Activated naive CD8-positive, alpha-beta T cell treated with anti-CD3 and anti-CD28 coated beads, Interleukin-2, amount 50 U/mL, for 24 hours (primary cell): ENCODE results near the gene ATP9A.
"Not testable (repeated sequence)": the region's sequence is repeated elsewhere in the genome, so short reads cannot be mapped to it uniquely, and the experiment has no call there.

Source experiments
- ATAC-seq: fragments of 150-1000 bp; cut with Tn5 transposase; one replicate; pipeline ENCODE4 v1.10.0; 2021
- DNase-seq: peaks from one replicate; pipeline ENCODE4 v3.0.0; 2021
- H3K27ac Mint-ChIP-seq: one replicate; pipeline ENCODE4 v1.8.0; 2021; ENCODE audit warnings: mild to moderate bottlenecking, mixed read lengths
- H3K27me3 Mint-ChIP-seq: one replicate; pipeline ENCODE4 v1.8.0; 2021; ENCODE audit warnings: mixed read lengths
- H3K36me3 Mint-ChIP-seq: one replicate; pipeline ENCODE4 v1.8.0; 2021; ENCODE audit warnings: low read depth, mixed read lengths
- H3K4me1 Mint-ChIP-seq: one replicate; pipeline ENCODE4 v1.8.0; 2021; ENCODE audit warnings: mixed read lengths
- H3K4me3 Mint-ChIP-seq: one replicate; pipeline ENCODE4 v1.8.0; 2021; ENCODE audit warnings: mild to moderate bottlenecking, moderate library complexity, mixed read lengths
- H3K9me3 Mint-ChIP-seq: one replicate; pipeline ENCODE4 v1.8.0; 2021; ENCODE audit warnings: mixed read lengths

Gene ATP9A

DNA sequence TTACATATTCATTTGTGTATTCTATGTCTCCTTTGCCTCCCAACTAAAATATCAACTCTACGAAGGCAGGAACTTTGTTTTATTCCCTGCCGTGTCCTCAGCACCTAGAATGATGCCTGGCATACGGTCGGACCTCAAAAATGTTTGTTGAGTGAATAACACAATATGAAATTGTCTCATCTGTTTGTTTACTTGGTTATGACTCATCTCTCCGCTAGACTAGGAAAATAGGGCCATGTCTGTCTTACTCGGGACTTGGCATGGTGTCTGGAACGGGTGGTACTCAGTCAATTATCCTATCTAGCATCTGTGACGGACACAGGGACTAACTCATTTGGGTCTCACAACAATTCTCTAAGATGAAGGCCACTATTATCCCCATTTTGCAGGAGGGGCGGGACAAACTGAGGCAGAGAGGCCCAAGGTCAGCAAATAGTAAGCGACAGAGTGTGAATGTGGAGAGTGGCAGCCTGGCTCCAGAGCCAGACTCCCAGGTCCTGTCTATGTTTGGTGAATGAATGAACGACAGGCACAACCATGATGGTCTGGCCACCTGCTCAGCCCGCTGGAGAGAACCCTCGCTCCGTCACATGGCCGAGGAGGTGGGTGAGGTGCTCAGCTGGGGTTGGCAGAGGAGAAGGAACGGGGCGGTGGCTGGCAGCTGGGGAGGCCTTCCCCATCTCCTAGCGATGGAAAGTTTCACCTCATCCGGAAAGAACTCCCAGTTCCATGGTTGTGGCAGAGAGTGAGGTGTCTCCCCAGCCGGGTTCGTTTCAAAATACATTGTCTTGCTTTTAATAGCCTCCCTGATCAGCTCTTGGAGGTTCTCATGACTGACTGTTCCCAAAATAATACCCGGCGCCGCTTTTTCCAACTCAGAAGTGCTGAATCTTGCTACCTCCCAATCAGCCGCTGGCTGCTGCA, 198.1 kb downstream of the ATP9A start:
- Mint-ChIP-seq H3K9me3 (peaks cover 8% of the 10 kb centered on the region), H3K4me1 (peaks cover 7% of the 10 kb centered on the region), H3K4me3 (no peak overlapping the region), H3K27me3 (peaks cover 22% of the 10 kb centered on the region), H3K36me3 (no peaks in the 10 kb centered on the region), H3K27ac (no peak overlapping the region)
- DNase-seq = no peak
- ATAC-seq = no peak

DNA sequence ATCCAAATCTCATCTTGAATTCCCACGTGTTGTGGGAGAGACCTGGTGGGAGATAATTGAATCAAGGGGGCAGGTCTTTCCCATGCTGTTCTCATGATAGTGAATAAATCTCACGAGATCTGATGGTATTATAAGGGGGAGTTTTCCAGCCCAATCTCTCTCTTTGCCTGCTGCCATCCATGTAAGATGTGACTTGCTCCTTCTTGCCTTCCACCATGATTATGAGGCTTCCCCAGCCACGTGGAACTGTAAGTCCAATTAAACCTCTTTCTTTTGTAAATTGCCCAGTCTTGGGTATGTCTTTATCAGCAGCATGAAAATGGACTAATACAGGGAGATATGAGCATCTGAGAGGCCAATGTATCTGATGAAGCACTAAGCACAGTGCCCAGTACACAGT, 199.7 kb downstream of the ATP9A start:
- DNase-seq, H3K4me1 Mint-ChIP-seq, H3K9me3 Mint-ChIP-seq, ATAC-seq, H3K36me3 Mint-ChIP-seq, H3K4me3 Mint-ChIP-seq, H3K27ac Mint-ChIP-seq: not testable (repeated sequence)
- H3K27me3 Mint-ChIP-seq = peaks cover 36% of the 10 kb centered on the region

DNA sequence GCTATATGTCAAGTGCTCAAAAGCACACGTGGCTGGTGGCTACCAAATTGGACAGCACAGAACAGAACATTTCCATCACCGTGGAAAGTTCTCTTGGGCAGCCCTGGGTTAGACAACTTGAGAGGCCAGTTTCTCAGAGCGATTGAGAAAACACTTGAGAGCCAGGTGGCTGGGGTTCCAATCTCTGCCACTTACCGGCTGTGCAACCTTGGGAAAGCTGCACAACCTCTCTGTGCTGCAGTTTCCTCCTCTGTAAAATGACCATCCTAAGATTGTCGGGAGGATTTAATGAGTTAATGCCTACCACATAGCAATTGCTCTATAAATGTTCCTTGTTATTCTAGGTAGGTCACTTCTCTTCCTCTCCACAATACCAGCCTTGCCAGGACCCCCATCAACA, 200.6 kb downstream of the ATP9A start:
- no peaks in the 10 kb centered on the region for H3K9me3 Mint-ChIP-seq
- DNase-seq (no peak), ATAC-seq (no peak)
- peaks cover 45% of the 10 kb centered on the region for H3K27me3 Mint-ChIP-seq
- no peak overlapping the region for H3K27ac Mint-ChIP-seq
- peaks cover 13% of the 10 kb centered on the region for H3K4me1 Mint-ChIP-seq
- H3K4me3 Mint-ChIP-seq = no peak overlapping the region
- H3K36me3 Mint-ChIP-seq = no peaks in the 10 kb centered on the region

GRCh38 chr20:51566594-51566993, 201.6 kb downstream of the ATP9A start:
- no peaks in the 10 kb centered on the region for H3K36me3 Mint-ChIP-seq
- H3K4me3 Mint-ChIP-seq = no peak overlapping the region
- H3K4me1 Mint-ChIP-seq = peaks cover 16% of the 10 kb centered on the region
- peaks cover 52% of the 10 kb centered on the region for H3K27me3 Mint-ChIP-seq
- ATAC-seq = no peak
- no peak overlapping the region for H3K27ac Mint-ChIP-seq
- no peak for DNase-seq
- no peaks in the 10 kb centered on the region for H3K9me3 Mint-ChIP-seq

DNA sequence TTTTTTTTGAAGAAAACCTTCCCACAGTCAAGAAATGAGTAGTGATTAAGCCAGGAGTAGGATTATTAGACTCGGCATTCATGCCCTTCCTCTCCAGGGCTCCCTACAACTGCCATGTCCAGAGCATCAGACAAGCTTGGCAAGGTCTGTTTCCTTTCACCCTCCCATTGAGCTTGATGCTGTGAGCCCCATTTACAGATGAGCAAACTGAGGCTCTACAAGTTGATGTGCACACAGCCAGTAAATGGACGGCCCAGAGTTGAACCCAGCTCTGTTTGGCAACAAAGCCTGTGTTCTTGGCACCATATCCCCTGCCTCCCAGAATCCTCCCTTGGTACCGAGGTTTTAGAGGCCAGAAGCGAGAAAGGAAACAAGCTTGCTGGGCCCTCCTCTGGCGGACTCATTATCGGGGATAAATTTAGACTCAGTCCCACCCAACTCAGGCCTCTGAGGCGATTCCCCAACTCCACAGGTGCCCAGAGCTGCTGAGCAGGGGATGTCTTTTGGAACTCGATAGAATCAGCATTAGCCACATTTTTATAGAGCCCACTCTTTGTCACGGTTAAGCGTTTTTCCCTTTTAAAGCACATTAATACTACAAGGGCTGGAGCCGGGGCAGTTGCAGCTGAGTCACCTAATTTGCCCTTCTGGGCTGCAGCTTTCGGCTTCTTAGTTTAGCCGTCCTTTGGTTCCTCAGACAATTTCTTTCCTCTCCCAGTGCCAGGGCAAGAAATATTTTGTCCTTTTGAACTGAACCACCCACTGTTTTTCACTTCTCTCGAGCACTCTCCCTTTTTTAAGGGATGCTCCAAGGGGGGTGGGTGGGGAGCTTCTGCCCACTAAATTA, 202.7 kb downstream of the ATP9A start:
- Mint-ChIP-seq H3K4me3 (no peak overlapping the region), H3K36me3 (no peaks in the 10 kb centered on the region), H3K4me1 (peaks cover 26% of the 10 kb centered on the region), H3K9me3 (no peaks in the 10 kb centered on the region), H3K27ac (no peak overlapping the region), H3K27me3 (peaks cover 60% of the 10 kb centered on the region)
- ATAC-seq (no peak), DNase-seq (no peak)

DNA sequence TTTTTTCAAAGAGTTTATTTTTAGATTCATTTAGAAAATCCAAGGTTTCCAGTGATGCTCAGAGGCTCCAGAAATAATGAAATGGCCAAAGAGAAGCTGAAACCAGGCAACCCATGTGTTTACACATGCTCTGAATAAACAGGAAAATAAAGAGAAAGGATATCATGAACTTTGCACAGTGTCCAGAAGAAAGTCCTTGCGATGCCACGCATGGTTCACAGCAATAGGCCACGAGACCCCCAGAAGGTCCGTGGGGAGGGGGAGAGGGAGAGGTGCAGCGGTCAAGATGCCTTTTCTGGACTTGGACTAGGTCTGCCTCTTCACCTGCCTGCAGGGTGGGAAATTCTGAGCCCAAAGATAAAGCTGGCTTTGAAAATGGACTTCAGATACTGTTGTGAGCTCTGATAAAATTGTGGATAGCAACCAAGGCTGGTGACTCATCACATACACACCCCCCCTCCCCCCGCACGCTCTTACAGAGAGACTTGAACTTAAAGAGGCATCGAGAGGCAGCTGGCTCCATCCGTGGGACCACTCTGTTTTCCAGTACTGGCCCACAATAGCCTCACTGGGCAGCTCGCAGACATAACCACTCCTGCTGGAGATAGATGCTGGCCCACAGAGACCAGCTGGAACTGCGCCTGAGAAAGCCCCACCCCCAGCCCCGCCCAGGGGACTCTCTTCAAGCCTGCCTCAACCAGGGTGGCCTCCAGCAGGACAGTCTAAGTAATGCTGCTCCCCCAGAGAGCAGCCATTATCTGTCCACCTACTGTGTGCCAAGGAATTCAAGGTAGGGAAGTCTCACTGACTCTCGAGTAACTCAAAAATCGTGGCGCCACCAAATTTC, 204.5 kb downstream of the ATP9A start:
- no peaks in the 10 kb centered on the region for H3K36me3 Mint-ChIP-seq
- H3K9me3 Mint-ChIP-seq = no peaks in the 10 kb centered on the region
- H3K4me1 Mint-ChIP-seq = peaks cover 28% of the 10 kb centered on the region
- ATAC-seq = peak; percentile 60
- peak; percentile 31 for DNase-seq
- H3K4me3 Mint-ChIP-seq = no peak overlapping the region
- H3K27me3 Mint-ChIP-seq = peaks cover 77% of the 10 kb centered on the region
- peak overlapping the region; percentile 30 for H3K27ac Mint-ChIP-seq

DNA sequence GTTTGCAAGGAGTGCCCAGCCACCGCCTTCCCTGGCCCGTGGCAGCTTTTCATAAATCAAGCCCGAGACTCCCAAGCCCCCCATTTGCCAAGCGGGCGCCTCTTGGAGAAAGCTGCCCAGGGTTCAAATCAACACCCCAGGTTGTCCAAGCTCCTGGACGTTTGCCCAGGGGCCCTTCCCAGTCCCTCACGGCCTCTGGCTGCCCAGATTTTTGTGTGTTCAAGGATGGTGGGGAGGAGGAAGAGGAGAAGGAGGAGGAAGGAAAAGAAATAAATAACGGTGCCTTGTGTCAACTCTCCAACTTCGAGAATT, 205.1 kb downstream of the ATP9A start:
- no peak for ATAC-seq
- H3K27me3 Mint-ChIP-seq = peaks cover 75% of the 10 kb centered on the region
- no peaks in the 10 kb centered on the region for H3K36me3 Mint-ChIP-seq
- no peak overlapping the region for H3K27ac Mint-ChIP-seq
- no peak for DNase-seq
- H3K4me1 Mint-ChIP-seq = peaks cover 28% of the 10 kb centered on the region
- H3K4me3 Mint-ChIP-seq = peak overlapping the region; percentile 63
- no peaks in the 10 kb centered on the region for H3K9me3 Mint-ChIP-seq

DNA sequence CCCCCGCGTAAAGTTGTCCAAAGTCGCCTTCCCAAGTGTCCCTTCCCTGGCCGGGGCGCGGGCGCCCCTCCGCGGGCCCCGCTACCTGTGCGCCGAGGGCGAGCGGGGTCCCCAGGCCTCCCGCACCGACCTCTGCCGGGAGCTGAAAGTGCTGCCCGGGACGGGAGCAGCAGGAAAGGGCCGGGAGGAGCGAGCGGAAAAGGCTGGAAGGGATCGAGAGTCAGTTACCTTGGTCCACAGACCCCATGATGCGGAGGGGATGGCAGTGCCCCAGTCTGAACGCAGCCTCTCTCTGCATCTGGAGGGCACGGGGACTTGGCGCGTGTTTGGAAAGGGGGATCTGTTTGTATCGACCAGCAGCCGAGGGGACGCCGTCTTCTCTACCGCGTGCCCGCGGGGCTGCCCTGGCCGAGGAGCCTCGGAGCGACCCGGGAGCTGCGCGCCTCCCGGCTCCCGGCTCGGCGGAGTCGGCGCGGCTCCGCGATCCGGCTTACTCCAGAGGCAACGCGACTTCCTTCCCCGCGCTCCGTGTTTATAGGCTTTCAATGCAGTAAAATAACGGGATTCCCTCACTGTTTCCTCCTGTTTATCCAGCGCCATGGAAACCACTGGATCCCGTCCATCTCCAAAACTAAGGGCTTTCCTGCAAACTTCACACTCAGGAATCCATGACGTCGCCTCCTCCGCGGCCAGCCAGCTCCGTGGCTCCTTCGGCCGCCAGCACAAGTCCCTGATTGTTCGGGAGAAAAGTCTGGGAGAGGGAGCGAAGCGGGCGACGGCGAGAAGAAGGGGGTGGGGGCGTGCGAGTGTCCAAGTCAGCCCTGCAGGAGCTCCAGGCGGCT, 205.6 kb downstream of the ATP9A start:
- DNase-seq (peak; percentile 18), ATAC-seq (peak; percentile 33)
- Mint-ChIP-seq H3K4me1 (peaks cover 28% of the 10 kb centered on the region), H3K27me3 (peaks cover 70% of the 10 kb centered on the region), H3K4me3 (peak overlapping the region; percentile 63), H3K9me3 (no peaks in the 10 kb centered on the region), H3K27ac (no peak overlapping the region), H3K36me3 (no peaks in the 10 kb centered on the region)

DNA sequence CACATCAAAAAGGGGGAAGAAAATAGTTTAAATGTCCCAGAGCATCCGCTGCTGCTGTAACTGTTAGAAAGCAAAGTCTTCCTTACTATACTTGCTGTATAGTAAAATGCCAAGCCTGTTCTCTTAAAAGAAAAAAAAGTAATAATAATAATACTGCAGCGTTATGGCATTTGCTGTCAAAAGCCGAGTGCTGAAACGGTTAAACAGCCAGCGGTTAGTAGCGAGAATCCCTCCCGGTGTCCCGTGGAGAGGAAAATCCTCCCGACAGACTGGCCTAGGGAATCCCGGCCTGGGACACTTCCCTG, 206.2 kb downstream of the ATP9A start:
- H3K4me3 Mint-ChIP-seq = peak overlapping the region; percentile 63
- no peak for DNase-seq
- ATAC-seq = no peak
- no peaks in the 10 kb centered on the region for H3K9me3 Mint-ChIP-seq
- peaks cover 69% of the 10 kb centered on the region for H3K27me3 Mint-ChIP-seq
- no peaks in the 10 kb centered on the region for H3K36me3 Mint-ChIP-seq
- peaks cover 28% of the 10 kb centered on the region for H3K4me1 Mint-ChIP-seq
- H3K27ac Mint-ChIP-seq = no peak overlapping the region

GRCh38 chr20:51560550-51561307, 207.5 kb downstream of the ATP9A start:
- Mint-ChIP-seq H3K9me3 (no peaks in the 10 kb centered on the region), H3K27me3 (peaks cover 66% of the 10 kb centered on the region), H3K36me3 (no peaks in the 10 kb centered on the region), H3K4me3 (peak overlapping the region; percentile 63), H3K4me1 (peaks cover 29% of the 10 kb centered on the region), H3K27ac (no peak overlapping the region)
- ATAC-seq (no peak), DNase-seq (no peak)

GRCh38 chr20:51560042-51560441, 208.1 kb downstream of the ATP9A start:
- Mint-ChIP-seq H3K9me3 (no peaks in the 10 kb centered on the region), H3K27ac (no peak overlapping the region), H3K27me3 (peaks cover 65% of the 10 kb centered on the region), H3K4me3 (no peak overlapping the region), H3K4me1 (peaks cover 32% of the 10 kb centered on the region), H3K36me3 (no peaks in the 10 kb centered on the region)
- no peak for DNase-seq
- no peak for ATAC-seq

GRCh38 chr20:51554538-51555165, 213.5 kb downstream of the ATP9A start:
- H3K4me1 Mint-ChIP-seq = peaks cover 16% of the 10 kb centered on the region
- no peaks in the 10 kb centered on the region for H3K36me3 Mint-ChIP-seq
- H3K27me3 Mint-ChIP-seq = peaks cover 17% of the 10 kb centered on the region
- no peaks in the 10 kb centered on the region for H3K9me3 Mint-ChIP-seq
- ATAC-seq (peak; percentile 33), DNase-seq (no peak)
- H3K27ac Mint-ChIP-seq = peak overlapping the region; percentile 50
- no peak overlapping the region for H3K4me3 Mint-ChIP-seq

DNA sequence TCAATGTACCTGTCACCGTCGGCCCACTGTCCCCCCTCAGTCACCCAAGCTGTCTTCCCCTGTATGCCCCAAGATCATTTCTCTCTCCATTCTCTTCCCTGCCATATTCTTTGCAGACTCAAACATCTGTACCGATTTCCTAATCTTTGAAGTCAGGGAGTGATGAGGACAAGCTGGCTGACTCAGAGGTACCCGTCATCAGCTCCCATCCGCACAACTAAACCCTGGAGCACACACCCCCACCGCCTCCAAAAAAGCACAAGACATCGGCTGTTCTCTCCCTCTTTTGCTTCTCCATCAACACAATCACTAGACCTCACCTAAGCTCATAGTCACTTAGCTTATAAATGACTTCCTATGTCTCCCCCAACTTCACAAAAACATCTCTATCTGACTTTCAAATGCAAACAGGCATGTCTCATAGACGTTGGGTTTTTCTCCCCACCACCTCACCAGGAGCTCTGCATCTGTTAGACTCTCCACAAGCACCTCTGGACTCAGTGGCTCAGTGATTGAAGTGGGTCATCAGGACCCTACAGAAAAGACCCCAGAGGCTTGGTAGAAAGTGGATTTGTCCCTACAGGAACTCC, 214.2 kb downstream of the ATP9A start:
- ATAC-seq = peak; percentile 49
- H3K27me3 Mint-ChIP-seq = peaks cover 11% of the 10 kb centered on the region
- H3K4me1 Mint-ChIP-seq = peaks cover 16% of the 10 kb centered on the region
- no peak for DNase-seq
- H3K9me3 Mint-ChIP-seq = no peaks in the 10 kb centered on the region
- peak overlapping the region; percentile 3 for H3K27ac Mint-ChIP-seq
- no peaks in the 10 kb centered on the region for H3K36me3 Mint-ChIP-seq
- H3K4me3 Mint-ChIP-seq = no peak overlapping the region
